ENCODE measurements around the gene SDK2.

- TF ChIP-seq REST (IDR thresholded peaks at IDR 0.05; ENCODE audit: insufficient replicate concordance, low read depth), result no peak
- TF ChIP-seq, protein P1, sequence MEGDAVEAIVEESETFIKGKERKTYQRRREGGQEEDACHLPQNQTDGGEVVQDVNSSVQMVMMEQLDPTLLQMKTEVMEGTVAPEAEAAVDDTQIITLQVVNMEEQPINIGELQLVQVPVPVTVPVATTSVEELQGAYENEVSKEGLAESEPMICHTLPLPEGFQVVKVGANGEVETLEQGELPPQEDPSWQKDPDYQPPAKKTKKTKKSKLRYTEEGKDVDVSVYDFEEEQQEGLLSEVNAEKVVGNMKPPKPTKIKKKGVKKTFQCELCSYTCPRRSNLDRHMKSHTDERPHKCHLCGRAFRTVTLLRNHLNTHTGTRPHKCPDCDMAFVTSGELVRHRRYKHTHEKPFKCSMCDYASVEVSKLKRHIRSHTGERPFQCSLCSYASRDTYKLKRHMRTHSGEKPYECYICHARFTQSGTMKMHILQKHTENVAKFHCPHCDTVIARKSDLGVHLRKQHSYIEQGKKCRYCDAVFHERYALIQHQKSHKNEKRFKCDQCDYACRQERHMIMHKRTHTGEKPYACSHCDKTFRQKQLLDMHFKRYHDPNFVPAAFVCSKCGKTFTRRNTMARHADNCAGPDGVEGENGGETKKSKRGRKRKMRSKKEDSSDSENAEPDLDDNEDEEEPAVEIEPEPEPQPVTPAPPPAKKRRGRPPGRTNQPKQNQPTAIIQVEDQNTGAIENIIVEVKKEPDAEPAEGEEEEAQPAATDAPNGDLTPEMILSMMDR (IDR thresholded peaks at IDR 0.05; ENCODE audit: insufficient read depth, low read length), result no peak
Observed at GRCh38 chr17:73492125-73492820, 152.0 kb downstream of the SDK2 start.
